ENCODE measurements around the gene SPATA7.

SPATA7 gene

DNA sequence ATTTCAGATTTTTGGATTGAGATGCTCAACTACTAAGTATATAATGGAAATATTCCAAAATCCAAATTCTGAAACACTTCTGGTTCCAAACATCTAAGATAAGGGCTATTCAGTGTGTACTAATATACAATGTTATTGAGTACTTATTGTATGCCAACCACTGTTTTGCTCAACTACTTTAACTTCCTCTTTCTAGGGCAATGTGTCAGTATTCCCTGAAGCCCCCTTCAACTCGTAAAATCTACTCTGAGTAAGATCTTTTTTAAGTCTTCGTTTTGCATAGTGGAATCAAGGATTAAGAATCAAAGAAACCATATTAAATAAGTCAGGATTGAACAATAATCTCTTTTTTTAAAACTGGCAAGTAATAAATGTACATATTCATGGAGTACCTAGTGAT, 45.5 kb downstream of the SPATA7 start:
- TF ChIP-seq, protein P1, sequence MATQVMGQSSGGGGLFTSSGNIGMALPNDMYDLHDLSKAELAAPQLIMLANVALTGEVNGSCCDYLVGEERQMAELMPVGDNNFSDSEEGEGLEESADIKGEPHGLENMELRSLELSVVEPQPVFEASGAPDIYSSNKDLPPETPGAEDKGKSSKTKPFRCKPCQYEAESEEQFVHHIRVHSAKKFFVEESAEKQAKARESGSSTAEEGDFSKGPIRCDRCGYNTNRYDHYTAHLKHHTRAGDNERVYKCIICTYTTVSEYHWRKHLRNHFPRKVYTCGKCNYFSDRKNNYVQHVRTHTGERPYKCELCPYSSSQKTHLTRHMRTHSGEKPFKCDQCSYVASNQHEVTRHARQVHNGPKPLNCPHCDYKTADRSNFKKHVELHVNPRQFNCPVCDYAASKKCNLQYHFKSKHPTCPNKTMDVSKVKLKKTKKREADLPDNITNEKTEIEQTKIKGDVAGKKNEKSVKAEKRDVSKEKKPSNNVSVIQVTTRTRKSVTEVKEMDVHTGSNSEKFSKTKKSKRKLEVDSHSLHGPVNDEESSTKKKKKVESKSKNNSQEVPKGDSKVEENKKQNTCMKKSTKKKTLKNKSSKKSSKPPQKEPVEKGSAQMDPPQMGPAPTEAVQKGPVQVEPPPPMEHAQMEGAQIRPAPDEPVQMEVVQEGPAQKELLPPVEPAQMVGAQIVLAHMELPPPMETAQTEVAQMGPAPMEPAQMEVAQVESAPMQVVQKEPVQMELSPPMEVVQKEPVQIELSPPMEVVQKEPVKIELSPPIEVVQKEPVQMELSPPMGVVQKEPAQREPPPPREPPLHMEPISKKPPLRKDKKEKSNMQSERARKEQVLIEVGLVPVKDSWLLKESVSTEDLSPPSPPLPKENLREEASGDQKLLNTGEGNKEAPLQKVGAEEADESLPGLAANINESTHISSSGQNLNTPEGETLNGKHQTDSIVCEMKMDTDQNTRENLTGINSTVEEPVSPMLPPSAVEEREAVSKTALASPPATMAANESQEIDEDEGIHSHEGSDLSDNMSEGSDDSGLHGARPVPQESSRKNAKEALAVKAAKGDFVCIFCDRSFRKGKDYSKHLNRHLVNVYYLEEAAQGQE (IDR thresholded peaks at IDR 0.05; ENCODE audit: insufficient read depth in 1 of 2, low read depth in 2 of 2, low read length in 2 of 2): no peak
- no peak for TF ChIP-seq SIN3A (IDR thresholded peaks at IDR 0.05; ENCODE audit: borderline replicate concordance, insufficient read depth, low read length)
- no peak for TF ChIP-seq POLR2AphosphoS5 (IDR thresholded peaks at IDR 0.05; ENCODE audit: low read depth, low read length)
- TF ChIP-seq TAF1 (IDR thresholded peaks at IDR 0.05; ENCODE audit: borderline replicate concordance, insufficient read depth, low read length): no peak
- no peak for TF ChIP-seq FOXP2 (optimal IDR thresholded peaks at IDR 0.05; ENCODE audit: borderline replicate concordance, extremely low read depth, extremely low read length, insufficient read depth)

GRCh38 chr14:88437658-88438057, 52.2 kb downstream of the SPATA7 start:
- TF ChIP-seq POLR2AphosphoS5 (IDR thresholded peaks at IDR 0.05; ENCODE audit: low read depth, low read length): no peak
- TF ChIP-seq, protein P1 (IDR thresholded peaks at IDR 0.05; ENCODE audit: insufficient read depth in 1 of 2, low read depth in 2 of 2, low read length in 2 of 2): no peak
- TF ChIP-seq TAF1 (IDR thresholded peaks at IDR 0.05; ENCODE audit: borderline replicate concordance, insufficient read depth, low read length): no peak
- TF ChIP-seq FOXP2 (optimal IDR thresholded peaks at IDR 0.05; ENCODE audit: borderline replicate concordance, extremely low read depth, extremely low read length, insufficient read depth): no peak
- TF ChIP-seq SIN3A (IDR thresholded peaks at IDR 0.05; ENCODE audit: borderline replicate concordance, insufficient read depth, low read length): no peak

- TF ChIP-seq, protein P1 (IDR thresholded peaks at IDR 0.05; ENCODE audit: insufficient read depth in 1 of 2, low read depth in 2 of 2, low read length in 2 of 2): no peak
- no peak for TF ChIP-seq FOXP2 (optimal IDR thresholded peaks at IDR 0.05; ENCODE audit: borderline replicate concordance, extremely low read depth, extremely low read length, insufficient read depth)
- no peak for TF ChIP-seq SIN3A (IDR thresholded peaks at IDR 0.05; ENCODE audit: borderline replicate concordance, insufficient read depth, low read length)
- no peak for TF ChIP-seq TAF1 (IDR thresholded peaks at IDR 0.05; ENCODE audit: borderline replicate concordance, insufficient read depth, low read length)
- no peak for TF ChIP-seq POLR2AphosphoS5 (IDR thresholded peaks at IDR 0.05; ENCODE audit: low read depth, low read length)
Observed at GRCh38 chr14:88439088-88439487, 53.6 kb downstream of the SPATA7 start.

GRCh38 chr14:88452231-88452630, 66.8 kb downstream of the SPATA7 start:
- TF ChIP-seq FOXP2 (optimal IDR thresholded peaks at IDR 0.05; ENCODE audit: borderline replicate concordance, extremely low read depth, extremely low read length, insufficient read depth): no peak
- no peak for TF ChIP-seq TAF1 (IDR thresholded peaks at IDR 0.05; ENCODE audit: borderline replicate concordance, insufficient read depth, low read length)
- no peak for TF ChIP-seq POLR2AphosphoS5 (IDR thresholded peaks at IDR 0.05; ENCODE audit: low read depth, low read length)
- TF ChIP-seq, protein P1 (IDR thresholded peaks at IDR 0.05; ENCODE audit: insufficient read depth in 1 of 2, low read depth in 2 of 2, low read length in 2 of 2): no peak
- no peak for TF ChIP-seq SIN3A (IDR thresholded peaks at IDR 0.05; ENCODE audit: borderline replicate concordance, insufficient read depth, low read length)

- no peak for TF ChIP-seq TAF1 (IDR thresholded peaks at IDR 0.05; ENCODE audit: borderline replicate concordance, insufficient read depth, low read length)
- no peak for TF ChIP-seq SIN3A (IDR thresholded peaks at IDR 0.05; ENCODE audit: borderline replicate concordance, insufficient read depth, low read length)
- no peak for TF ChIP-seq FOXP2 (optimal IDR thresholded peaks at IDR 0.05; ENCODE audit: borderline replicate concordance, extremely low read depth, extremely low read length, insufficient read depth)
- TF ChIP-seq POLR2AphosphoS5 (IDR thresholded peaks at IDR 0.05; ENCODE audit: low read depth, low read length): no peak
- TF ChIP-seq, protein P1 (IDR thresholded peaks at IDR 0.05; ENCODE audit: insufficient read depth in 1 of 2, low read depth in 2 of 2, low read length in 2 of 2): no peak
Observed at GRCh38 chr14:88454886-88455285, 69.4 kb downstream of the SPATA7 start.

Measured in PFSK-1 (cell line).